HG03342 (cell line): ENCODE results near the gene RXRA.

Experiments
- ATAC-seq: cut with Tn5 transposase; IDR thresholded peaks from one replicate; pipeline ENCODE4 v1.9.1; 2021; ENCODE audit warnings: mild to moderate bottlenecking, moderate library complexity; ENCODE audit not compliant: unreplicated experiment

Gene RXRA

GRCh38 chr9:134351606-134352176 is 25.4 kb downstream of the RXRA start:
- no peak for ATAC-seq

GRCh38 chr9:134352247-134352933 is 26.1 kb downstream of the RXRA start:
- ATAC-seq: no peak

DNA sequence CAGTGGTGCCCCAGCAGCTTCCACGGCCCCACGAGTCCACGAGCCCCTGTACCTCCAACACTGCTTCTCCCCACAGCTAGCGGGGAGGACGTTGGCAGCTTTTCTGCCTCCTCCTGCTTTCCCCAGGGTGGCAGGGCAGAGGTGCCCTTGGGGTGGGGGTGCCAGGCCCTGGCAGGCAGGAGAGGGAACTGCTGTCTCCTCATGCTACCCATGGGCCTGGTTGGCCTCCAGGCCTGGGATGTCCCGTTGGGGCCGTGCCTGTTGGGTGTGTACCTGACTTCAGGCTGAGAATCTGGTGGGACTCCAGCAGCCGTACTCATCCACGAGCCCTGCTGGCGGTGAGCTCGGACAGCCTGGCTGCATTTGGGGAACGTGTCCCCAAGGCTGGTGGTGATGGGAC is 27.3 kb downstream of the RXRA start:
- ATAC-seq: no peak

DNA sequence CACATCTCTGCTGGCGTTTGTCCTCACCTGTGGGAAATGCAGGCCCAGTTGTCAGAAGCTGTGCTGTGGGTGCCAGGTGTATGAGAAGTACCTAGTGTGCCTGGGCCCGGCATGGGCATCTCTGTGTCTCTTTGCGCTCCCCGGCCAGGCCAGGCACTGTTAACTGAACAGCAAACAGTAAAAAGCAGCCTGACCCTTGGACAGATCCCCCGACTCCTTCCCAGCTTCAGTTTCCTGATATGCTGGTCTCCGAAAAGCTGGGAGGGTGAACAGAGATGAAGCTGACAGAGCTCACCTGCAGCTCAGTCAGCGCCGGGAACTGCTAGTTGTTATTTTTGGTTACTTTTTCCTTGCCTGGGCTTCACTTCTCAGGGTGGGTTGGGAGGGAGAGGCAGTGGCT is 28.9 kb downstream of the RXRA start:
- no peak for ATAC-seq

- ATAC-seq: no peak
These were observed 29.5 kb downstream of the RXRA start for GRCh38 chr9:134355561-134356279.

- no peak for ATAC-seq
These were observed 30.5 kb downstream of the RXRA start for GRCh38 chr9:134356496-134357470.

- ATAC-seq: no peak
These were observed 31.4 kb downstream of the RXRA start for GRCh38 chr9:134357631-134358025.

DNA sequence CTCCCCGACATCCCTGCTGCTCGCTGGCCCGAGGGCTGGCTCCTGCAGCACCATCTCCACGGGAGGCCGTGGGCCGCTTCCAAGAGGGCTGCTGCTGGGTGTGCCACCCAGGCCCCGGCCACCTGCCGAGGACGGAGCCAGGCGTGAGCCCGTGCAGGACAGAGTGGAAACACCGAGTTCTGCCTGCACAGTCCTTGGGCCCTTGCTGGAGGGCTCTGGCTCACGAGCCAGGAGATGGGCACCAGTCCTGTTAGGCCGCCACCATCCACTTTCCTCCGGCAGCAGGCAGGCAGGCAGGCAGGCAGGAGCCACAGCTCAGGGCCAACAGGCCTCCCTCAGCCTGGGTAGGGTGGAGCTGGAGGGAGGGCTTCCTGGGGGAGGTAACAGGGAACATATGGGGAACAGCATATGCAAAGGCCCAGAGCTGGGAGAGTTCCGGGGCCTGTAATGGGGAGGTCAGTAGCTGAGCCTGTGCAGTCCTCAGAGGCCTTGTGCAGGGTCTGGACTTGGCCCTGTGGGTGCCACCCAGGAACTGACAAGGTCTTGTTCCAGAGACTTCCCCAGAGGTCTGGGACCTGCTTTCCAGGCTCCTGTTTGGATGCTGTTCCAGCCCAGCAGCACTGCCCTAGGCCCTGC is 31.9 kb downstream of the RXRA start:
- no peak for ATAC-seq

DNA sequence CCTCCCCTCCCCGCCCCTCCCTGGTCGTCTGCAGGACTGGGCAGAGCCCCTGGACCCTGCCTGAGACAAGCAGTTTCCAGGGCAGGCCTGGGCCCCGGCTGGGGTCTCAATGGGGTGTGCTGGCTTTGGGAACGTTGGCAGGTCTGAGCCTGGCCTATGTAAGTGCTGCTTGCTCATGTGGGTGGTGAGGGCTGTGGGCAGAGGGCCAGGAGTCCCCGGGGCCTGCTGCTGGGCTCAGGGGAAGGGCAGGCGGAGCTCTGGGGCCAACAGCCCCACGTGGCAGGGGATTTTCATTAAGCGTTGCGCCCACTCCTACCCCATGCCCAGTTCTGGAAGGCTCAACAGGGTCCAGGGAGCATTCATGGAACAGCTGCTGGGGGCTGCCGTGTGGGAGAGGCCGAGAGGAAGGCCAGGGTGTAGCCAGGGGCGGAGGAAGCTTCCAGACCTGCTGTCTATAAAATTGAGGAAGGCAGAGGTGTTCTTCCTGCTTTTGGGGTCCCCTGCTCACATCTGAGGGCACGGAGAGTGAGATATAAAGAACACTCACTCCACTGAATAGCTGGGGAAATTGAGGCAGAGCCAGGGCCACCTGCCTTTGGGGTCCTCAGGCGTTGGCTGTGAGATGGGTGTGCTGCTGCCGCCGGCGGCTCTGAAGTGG is 32.5 kb downstream of the RXRA start:
- ATAC-seq: no peak

- ATAC-seq: no peak
These were observed 33.4 kb downstream of the RXRA start for GRCh38 chr9:134359493-134360179.

DNA sequence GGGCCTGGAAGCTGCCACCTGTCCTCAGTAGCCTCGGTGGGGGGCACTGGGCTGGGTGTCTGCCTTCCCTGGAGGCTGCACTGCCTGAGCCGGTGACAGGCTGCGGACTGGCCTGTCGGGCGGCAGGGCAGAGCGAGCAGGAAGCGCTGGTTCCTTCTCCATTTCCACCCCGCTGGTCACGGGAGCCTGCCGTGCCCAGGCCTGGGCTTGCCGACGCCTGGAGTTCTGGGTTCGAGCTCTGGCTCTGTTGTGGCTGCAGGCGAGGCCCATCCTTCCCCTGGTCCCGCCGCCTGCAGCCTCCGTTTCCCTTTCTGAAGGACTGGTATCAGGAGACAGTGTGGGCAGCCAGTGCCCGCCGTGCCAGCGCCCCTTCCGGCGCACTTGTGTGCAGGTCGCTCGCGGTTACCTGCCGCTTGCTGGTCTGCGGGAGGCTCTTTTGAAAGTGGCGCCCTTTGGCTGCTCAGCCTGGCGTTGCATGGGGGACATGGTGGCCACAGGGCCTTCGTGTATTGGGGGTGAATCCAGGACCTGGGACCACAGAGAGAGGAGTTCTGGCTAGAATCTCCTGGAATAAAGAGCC is 34.0 kb downstream of the RXRA start:
- ATAC-seq: no peak

DNA sequence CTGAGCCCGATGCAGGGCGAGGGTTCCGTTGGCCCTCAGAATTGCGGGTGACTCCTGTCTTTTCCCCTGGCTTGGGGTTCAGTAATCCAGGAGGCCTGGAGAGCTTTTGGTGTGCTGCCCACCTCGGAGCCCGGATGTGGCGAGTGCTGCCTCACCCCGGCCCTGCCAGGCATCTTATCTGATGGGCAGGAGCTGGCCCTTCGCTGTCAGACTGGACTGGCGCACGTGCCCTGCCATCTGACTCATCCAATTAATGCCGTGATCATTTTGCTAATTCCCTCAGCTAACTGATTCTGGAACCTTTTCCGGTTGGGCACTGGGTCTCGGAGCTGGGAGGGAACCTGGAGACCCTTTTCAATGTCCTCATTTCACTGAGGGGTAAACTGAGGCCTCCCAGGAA is 34.6 kb downstream of the RXRA start:
- no peak for ATAC-seq

- no peak for ATAC-seq
These were observed 35.2 kb downstream of the RXRA start for GRCh38 chr9:134361426-134361825.

DNA sequence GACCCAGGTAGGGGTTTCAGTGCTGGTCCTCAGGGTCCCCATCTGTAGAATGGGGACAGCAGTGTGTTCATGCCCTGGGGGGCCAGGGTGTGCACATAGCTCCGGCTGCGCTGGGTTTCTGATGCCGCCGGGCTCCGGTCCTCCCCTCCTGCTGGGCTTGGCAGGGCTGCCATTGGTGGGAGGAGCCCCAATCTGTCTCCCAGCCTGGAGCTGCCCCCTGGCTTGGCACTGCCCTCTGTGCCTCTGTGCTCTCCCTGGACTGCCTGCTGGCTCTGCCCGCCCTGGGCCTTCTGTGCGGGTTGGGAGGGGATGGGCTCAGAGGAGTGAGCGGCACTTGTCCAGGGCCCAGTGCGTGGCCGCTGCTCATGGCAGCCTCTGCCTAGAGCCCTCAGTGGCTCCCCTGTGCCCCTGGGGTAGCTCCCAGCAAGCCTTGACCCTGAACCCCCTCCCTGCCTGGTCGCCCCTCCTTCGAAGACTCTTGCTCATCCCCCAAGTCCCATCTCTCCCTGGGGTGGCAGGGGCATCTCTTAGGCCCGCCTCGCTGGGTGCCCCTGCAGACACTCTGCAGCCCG is 35.7 kb downstream of the RXRA start:
- no peak for ATAC-seq

DNA sequence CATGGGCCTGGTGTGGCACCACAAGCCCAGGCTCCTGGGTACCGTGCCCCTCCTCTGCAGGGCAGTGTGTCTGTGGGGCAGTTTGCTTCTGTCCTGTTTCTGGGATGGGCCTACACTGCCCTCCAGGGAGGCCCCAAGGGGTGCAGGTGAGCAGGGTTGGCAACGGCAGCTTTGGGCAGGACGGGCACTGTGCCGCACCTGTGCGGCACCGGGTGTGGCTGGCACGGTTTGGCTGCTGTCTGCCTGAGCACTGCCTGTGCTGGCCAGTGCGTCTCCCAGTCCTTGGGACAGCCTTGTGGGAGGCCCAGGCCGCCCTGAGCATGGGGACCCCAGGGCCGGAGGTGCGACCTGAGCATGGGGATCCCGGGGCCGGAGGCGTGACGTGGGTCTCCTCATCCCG is 37.2 kb downstream of the RXRA start:
- no peak for ATAC-seq

- no peak for ATAC-seq
These were observed 38.3 kb downstream of the RXRA start for GRCh38 chr9:134364391-134365114.

GRCh38 chr9:134365115-134365596 is 38.9 kb downstream of the RXRA start:
- no peak for ATAC-seq

- ATAC-seq: no peak
These were observed 39.6 kb downstream of the RXRA start for GRCh38 chr9:134365791-134366222.
